Measurements from ENCODE around the gene CLEC16A.

The CLEC16A gene

DNA sequence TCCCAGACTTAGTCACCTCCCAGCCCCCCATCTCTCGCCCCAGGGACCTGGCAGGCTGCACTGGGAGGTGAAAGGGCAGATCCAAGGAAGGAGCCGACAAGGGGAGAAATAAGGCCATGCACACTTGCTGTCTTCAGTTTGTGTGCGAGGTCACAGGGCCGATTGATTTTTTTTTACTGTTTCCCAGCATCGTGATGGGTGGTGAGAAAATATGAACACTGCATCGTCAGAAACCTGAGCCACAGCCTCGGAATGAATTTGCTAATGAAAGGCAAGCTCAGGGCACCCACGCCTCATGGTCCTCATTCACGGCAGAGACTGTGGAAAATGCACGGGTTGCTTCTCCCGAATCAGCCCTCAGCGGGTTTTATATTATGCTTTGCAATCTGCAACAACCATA lies 213.7 kb downstream of the CLEC16A start:
- DNase-seq (ENCODE audit: low read depth in 2 of 2), result no peak

- no peak for DNase-seq (ENCODE audit: low read depth in 2 of 2)
Measured at GRCh38 chr16:11159282-11159681, 214.9 kb downstream of the CLEC16A start.

DNA sequence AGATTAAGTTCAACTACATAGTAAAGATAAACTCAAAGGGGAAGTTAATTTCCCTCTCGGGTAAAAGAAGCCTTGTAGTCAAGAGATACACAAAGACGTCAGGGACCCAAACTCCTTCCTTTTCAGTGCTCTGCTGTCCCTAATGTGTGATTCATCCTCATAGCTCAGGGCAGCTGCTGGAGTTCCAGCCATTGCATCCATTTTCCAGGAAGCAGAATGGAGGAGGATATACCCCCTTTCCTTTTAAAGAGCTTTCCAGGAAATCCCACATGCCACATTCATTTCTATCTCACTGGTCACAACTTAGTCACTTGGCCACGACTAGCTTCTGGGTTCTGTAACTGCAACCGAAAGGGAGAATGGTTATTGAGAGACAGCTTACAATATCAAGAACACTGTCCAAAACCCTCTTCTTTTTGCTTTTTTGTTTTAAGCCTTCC lies 216.3 kb downstream of the CLEC16A start:
- no peak for DNase-seq (ENCODE audit: low read depth in 2 of 2)

- no peak for DNase-seq (ENCODE audit: low read depth in 2 of 2)
Measured at GRCh38 chr16:11161439-11161838, 217.1 kb downstream of the CLEC16A start.

- DNase-seq (ENCODE audit: low read depth in 2 of 2), result no peak
Measured at GRCh38 chr16:11161974-11162373, 217.6 kb downstream of the CLEC16A start.

- DNase-seq (ENCODE audit: low read depth in 2 of 2), result no peak
Measured at GRCh38 chr16:11162586-11163268, 218.4 kb downstream of the CLEC16A start.

- no peak for DNase-seq (ENCODE audit: low read depth in 2 of 2)
Measured at GRCh38 chr16:11163761-11164261, 219.4 kb downstream of the CLEC16A start.

DNA sequence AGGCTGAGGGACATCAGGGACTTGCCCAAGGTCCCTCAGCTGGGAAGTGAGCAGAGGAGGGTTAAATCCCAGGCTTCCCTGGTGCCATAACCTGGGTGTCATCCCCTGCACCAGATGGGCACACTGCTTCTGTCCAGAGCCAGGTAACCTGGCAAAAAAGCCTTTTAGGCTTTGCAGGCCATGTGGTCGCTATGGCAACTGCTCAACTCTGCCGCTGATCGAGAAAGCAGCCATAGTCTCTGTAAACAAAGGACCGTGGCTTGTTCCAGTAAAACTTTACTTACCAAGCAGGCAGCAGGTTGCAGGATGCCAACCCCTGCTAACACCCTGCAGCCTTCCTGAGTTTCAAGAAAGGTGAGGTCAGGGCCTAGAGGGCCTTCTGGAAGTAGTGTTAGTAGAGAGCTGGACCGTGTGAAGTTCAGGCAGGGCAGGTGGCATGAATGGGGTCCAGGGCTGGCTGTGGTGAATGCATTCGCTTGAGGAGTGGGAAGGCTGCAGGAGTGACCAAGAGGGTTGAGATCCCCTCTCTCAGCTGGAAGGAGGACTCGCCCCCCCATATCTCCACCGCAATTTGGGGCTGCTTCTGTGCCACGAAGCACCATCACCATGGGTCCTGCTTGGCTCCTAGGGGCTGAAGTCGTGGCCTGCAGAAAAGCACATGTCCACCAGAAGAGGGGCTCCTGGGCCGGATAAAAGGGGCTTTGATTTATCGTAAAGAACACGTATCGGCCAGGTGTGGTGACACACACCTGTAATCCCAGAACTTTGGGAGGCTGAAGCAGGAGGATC lies 220.3 kb downstream of the CLEC16A start:
- DNase-seq (ENCODE audit: low read depth in 2 of 2), result no peak

GRCh38 chr16:11165349-11165748 lies 221.0 kb downstream of the CLEC16A start:
- DNase-seq (ENCODE audit: low read depth in 2 of 2), result no peak

DNA sequence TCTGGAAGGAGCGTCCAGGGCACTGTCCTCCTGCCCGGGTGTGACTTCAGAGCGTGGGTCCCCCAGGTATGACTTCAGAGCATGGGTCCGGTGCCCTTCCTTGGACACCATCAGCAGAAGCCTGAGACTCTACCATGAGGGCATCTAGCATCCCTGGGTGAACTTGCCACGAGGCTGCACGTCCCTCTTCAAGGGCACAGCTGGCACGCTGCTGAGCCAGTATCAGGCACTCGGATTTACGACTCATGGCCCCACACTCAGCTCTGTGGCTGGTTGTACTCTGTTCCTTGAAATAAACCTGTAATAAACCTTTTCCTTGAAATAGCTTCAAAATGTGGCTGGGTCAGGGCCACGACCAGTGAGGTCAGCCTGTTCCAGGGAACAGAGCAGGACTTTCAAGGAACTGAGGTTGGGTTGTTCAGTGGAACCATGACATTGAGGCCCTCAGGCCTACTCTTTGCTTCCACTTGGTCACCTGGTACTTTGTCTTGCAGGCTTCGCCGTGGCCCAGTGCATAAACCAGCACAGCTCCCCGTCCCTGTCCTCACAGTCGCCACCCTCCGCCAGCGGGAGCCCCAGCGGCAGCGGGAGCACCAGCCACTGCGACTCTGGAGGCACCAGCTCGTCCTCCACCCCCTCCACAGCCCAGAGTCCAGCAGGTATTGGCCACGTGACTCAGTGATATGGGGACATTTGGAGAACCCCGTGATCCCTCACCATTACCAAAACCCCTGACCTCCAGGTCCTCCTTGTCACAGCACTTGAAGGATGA lies 221.7 kb downstream of the CLEC16A start:
- DNase-seq (ENCODE audit: low read depth in 2 of 2), result no peak

DNA sequence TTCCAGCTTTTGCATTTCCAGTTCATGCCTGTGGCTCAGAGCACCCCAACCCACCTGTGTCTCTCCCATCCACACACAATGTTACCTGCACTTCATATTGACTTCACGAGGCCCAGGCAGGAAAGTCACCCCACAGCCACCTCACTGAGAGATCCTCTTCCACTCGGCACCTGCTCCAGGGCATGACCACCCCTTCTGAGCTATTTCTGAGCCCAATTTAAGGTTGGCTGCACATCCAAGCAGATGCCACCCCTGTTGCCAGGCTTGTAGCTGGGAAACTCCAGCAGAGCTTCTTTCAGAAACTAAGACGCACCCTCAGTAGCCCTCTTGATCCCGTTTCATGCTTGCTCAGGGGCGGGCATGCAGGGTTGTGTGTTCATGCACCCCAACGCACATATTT lies 223.2 kb downstream of the CLEC16A start:
- no peak for DNase-seq (ENCODE audit: low read depth in 2 of 2)

- DNase-seq (ENCODE audit: low read depth in 2 of 2), result no peak
Measured at GRCh38 chr16:11168386-11169051, 224.2 kb downstream of the CLEC16A start.

DNA sequence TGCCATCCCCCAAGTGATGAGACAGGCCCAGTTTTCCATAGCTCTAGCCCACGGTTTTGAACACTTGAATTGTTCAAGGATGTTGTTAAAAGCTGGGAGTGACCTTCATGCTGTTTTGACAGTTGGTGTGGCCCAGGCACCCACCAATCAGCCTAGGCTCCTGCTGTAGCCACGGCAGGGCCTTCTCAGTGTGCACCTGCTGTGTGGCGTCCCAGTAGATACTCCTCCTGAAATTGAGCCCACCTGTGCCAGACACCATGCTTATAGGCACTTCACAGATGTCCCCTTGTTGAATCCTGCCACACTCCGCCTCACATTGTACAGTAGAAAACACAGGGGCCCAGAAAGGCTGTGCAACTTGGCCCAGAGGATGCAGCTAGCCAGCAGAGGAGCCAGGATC lies 225.3 kb downstream of the CLEC16A start:
- no peak for DNase-seq (ENCODE audit: low read depth in 2 of 2)

- DNase-seq (ENCODE audit: low read depth in 2 of 2), result no peak
Measured at GRCh38 chr16:11170201-11170600, 225.8 kb downstream of the CLEC16A start.

DNA sequence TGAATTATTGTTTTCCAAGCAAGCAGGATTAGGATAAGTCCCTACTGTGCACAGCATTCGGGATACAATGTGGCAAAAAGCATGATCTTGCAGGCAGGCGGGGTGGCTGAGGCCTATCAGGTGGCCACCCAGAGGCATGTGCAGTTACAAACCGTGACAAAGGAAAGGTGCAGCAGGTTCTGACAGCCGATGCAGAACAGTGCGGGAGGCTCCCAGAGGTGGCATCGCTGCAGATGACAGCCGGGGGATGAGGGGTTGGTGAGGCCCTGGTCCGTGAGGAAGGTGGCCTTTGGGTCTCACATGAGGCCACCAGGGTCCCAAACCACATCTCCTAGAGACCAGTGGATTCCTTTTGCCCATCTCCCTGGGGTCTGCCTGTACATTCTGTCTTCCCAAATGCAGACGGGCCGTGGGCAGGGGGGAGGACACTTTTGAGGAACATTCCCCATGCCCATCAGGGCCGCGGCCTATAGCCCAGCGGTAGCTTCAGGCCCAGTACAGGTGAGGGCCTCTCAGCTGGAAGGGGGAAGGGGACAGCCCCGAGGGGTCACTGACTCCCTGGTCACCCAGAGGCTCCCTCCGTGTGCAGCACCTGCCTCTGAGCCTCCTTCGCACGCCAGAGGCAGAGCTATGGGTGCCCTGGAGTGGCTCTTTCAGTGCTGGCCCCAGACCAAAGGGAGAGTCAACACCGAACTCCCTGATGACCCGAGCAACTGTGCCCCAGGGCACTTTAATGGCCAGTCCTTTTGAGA lies 226.5 kb downstream of the CLEC16A start:
- DNase-seq (ENCODE audit: low read depth in 2 of 2), result no peak

DNA sequence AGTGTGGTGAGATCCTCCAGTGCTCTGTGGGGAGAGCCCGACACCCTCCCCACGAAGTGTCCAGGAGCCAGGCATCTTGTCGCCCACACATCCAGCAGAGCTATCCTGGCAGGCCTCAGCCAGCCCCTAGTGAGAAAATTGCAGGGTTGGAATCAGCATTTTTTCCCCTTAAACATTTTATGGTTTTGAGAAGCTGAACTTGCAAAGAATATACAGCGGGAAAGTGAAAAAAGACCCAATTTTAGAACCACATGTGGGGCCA lies 227.0 kb downstream of the CLEC16A start:
- no peak for DNase-seq (ENCODE audit: low read depth in 2 of 2)

DNA sequence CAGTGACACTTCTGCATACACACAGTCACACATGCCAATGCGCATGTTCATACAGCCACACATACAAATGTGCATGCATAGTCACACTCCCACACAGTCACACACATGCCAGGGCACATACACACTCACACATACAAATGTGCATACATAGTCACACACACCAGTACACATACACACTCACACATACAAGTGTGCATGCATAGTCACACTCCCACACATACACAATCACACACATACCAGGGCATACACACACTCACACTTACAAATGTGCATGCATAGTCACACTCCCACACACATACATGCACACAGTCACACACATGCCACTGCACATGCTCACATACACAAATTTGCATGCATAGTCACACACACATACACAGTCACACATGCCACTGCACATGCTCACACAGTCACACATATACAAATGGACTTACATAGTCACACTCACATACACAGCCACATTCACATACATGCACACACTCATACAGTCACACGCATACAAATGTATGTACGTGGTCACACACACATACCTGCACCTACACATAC lies 227.5 kb downstream of the CLEC16A start:
- no peak for DNase-seq (ENCODE audit: low read depth in 2 of 2)

- DNase-seq (ENCODE audit: low read depth in 2 of 2), result no peak
Measured at GRCh38 chr16:11173426-11173825, 229.1 kb downstream of the CLEC16A start.

DNA sequence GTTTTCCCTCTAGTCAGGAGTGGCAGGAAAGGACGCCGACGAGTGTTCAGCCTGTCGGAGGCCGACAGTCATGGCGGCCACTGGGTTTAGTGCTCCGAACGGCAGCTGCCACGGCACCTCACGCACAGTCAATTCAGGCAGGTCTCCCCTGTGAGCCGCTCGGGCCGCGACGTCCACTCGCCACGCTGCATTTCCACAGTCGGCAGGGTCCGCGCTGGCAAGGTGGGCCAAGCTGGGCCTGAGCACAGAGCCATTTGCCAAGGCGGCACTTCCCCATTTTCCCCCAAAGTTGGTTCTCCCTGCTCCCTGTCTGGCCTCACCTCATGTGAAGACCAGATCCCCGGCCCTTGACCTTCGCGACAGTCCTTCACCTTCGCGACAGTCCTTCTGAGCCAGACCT lies 229.8 kb downstream of the CLEC16A start:
- DNase-seq (ENCODE audit: low read depth in 2 of 2), result no peak

GRCh38 chr16:11175106-11175786 lies 230.9 kb downstream of the CLEC16A start:
- DNase-seq (ENCODE audit: low read depth in 2 of 2), result no peak

Data from stimulated activated CD4-positive, alpha-beta T cell treated with anti-CD3 and anti-CD28 coated beads, Interleukin-4, amount 100 ng/mL, for 48 hours (primary cell).